Sigmoid colon (tissue), 4 donors: Measurements from ENCODE around the gene CRYBG1.

Experiments
- CTCF ChIP-seq, 4 experiments: fragments of 450-650 bp in 3 of 4; fragments of 200-600 bp in 1 of 4; IDR thresholded peaks; one replicate each; pipeline ENCODE4 v1.5.1; 2016 to 2019; ENCODE audit warnings: antibody characterized with exemption in 4 of 4, mild to moderate bottlenecking in 3 of 4, moderate library complexity in 2 of 4
- EP300 ChIP-seq, 4 donors: sonication (generic); formaldehyde crosslinking; IDR thresholded peaks; one replicate each; pipeline ENCODE4 v1.6.1; 2017; ENCODE audit warnings: antibody characterized with exemption in 4 of 4
- POLR2A ChIP-seq, 2 donors: fragments of 450-650 bp; IDR thresholded peaks; one replicate each; pipeline ENCODE4 v1.6.1; 2016; ENCODE audit warnings: antibody characterized with exemption in 2 of 2, mild to moderate bottlenecking in 2 of 2, moderate library complexity in 2 of 2

- TF ChIP-seq CTCF (IDR thresholded peaks at IDR 0.05) (no peak), POLR2A (IDR thresholded peaks at IDR 0.05) (no peak), EP300 (IDR thresholded peaks at IDR 0.05) (no peak)
Observed at GRCh38 chr6:106373502-106374239, 13.2 kb downstream of the CRYBG1 start.
